Fibroblast of villous mesenchyme (primary cell): ENCODE measurements around the gene TMEM161B. TPM values are rescaled to one million over a fixed set of nuclear protein-coding genes. Genes with fewer than 3 reads are reported as not detected.

ENCODE experiments used
- DNase-seq: peaks from one replicate; pipeline ENCODE4 v3.0.0-alpha.2; 2010; ENCODE audit warnings: low read depth
- H3K4me3 ChIP-seq: 2 replicates; pipeline ENCODE4 v1.5.1; 2011; ENCODE audit warnings: low read depth, mild to moderate bottlenecking, low read length
- CTCF ChIP-seq: IDR thresholded peaks from 2 replicates; pipeline ENCODE4 v1.5.1; 2012; ENCODE audit warnings: low read depth, mild to moderate bottlenecking, low read length; ENCODE audit not compliant: insufficient read depth
- total RNA-seq: library from RNA; depleted of rRNA; stranded (reverse); fragments of >200 nt; gene quantifications from 2 replicates; pipeline ENCODE4 v1.2.3, GENCODE V29; 2012

Gene TMEM161B
- 14.2 and 18.1 TPM in 2 replicates for total RNA-seq

- DNase-seq: peak; percentile 86
- H3K4me3 ChIP-seq: peak within 1 kb of the TSS; percentile 97
- no peak for TF ChIP-seq CTCF
These were observed at the start of gene TMEM161B for GRCh38 chr5:88268385-88269184. TMEM161B (minus strand) TSS chr5:88268845; CDS start chr5:88268723, 122 bp downstream.

GRCh38 chr5:88304356-88304755 is 35.7 kb upstream of the TMEM161B start:
- DNase-seq: no peak

GRCh38 chr5:88298425-88298824 is 29.8 kb upstream of the TMEM161B start:
- no peak overlapping the region for H3K4me3 ChIP-seq
- peak; percentile 17 for DNase-seq
- TF ChIP-seq CTCF: no peak

More at GRCh38 chr5:88304356-88304755, 35.7 kb upstream of the TMEM161B start:
- no peak overlapping the region for H3K4me3 ChIP-seq
- TF ChIP-seq CTCF: no peak

- H3K4me3 ChIP-seq: no peak overlapping the region
- DNase-seq: no peak
- no peak for TF ChIP-seq CTCF
These were observed 22.2 kb upstream of the TMEM161B start for GRCh38 chr5:88290801-88291200.

GRCh38 chr5:88288528-88289197 is 20.0 kb upstream of the TMEM161B start:
- H3K4me3 ChIP-seq: no peak overlapping the region
- no peak for TF ChIP-seq CTCF
- DNase-seq: no peak

- no peak for DNase-seq
- no peak for TF ChIP-seq CTCF
- no peak overlapping the region for H3K4me3 ChIP-seq
These were observed 19.3 kb upstream of the TMEM161B start for GRCh38 chr5:88287846-88288527.
